AG08396 (cell line): Measurements from ENCODE around the gene MAPRE3.
A peak's percentile ranks its signal among the peaks of the same experiment; 100 is the strongest.

ENCODE experiments used
- DNase-seq: peaks from one replicate; pipeline ENCODE4 v3.0.0; 2012; ENCODE audit warnings: low spot score, mixed read lengths

MAPRE3 gene

GRCh38 chr2:26950246-26950645, 20.2 kb upstream of the MAPRE3 start:
- no peak for DNase-seq

- no peak for DNase-seq
Observed at GRCh38 chr2:26951236-26951635, 19.2 kb upstream of the MAPRE3 start.

GRCh38 chr2:26952374-26952773, 18.1 kb upstream of the MAPRE3 start:
- no peak for DNase-seq

GRCh38 chr2:26954135-26954534, 16.3 kb upstream of the MAPRE3 start:
- DNase-seq = no peak

GRCh38 chr2:26957041-26957440, 13.4 kb upstream of the MAPRE3 start:
- DNase-seq = no peak

- no peak for DNase-seq
Observed at GRCh38 chr2:26957534-26957933, 12.9 kb upstream of the MAPRE3 start.

- DNase-seq = no peak
Observed at GRCh38 chr2:26959331-26959730, 11.1 kb upstream of the MAPRE3 start.

GRCh38 chr2:26964446-26965130, 5.8 kb upstream of the MAPRE3 start:
- no peak for DNase-seq

GRCh38 chr2:26968001-26968400, 2.4 kb upstream of the MAPRE3 start:
- DNase-seq = no peak

GRCh38 chr2:26969077-26969844, 1.2 kb upstream of the MAPRE3 start:
- peak; percentile 31 for DNase-seq

- DNase-seq = peak; percentile 36
Observed at GRCh38 chr2:26970928-26971627, 641 bp downstream of the MAPRE3 start.

GRCh38 chr2:26971911-26972786, 1.7 kb downstream of the MAPRE3 start:
- DNase-seq = no peak

- DNase-seq = no peak
Observed at GRCh38 chr2:26974352-26974751, 3.9 kb downstream of the MAPRE3 start.

- no peak for DNase-seq
Observed at GRCh38 chr2:26975102-26975501, 4.7 kb downstream of the MAPRE3 start.

GRCh38 chr2:26975656-26976055, 5.2 kb downstream of the MAPRE3 start:
- no peak for DNase-seq

- peak; percentile 72 for DNase-seq
Observed at GRCh38 chr2:26976237-26976636, 5.8 kb downstream of the MAPRE3 start.

GRCh38 chr2:26977012-26977411, 6.6 kb downstream of the MAPRE3 start:
- DNase-seq = no peak

GRCh38 chr2:26978061-26978596, 7.7 kb downstream of the MAPRE3 start:
- DNase-seq = no peak

- no peak for DNase-seq
Observed at GRCh38 chr2:26979741-26980140, 9.3 kb downstream of the MAPRE3 start.

GRCh38 chr2:26980971-26981370, 10.5 kb downstream of the MAPRE3 start:
- no peak for DNase-seq

GRCh38 chr2:26982102-26982742, 11.8 kb downstream of the MAPRE3 start:
- DNase-seq = no peak
